Hematopoietic multipotent progenitor cell treated with erythropoietin and hydrocortisone succinate and interleukin-3 and kit ligand, for 4 days (in vitro differentiated cells): ENCODE results near the gene C12orf76.
"Not testable (repeated sequence)": the region's sequence is repeated elsewhere in the genome, so short reads cannot be mapped to it uniquely, and the experiment has no call there.

Experiments used
- DNase-seq: peaks from one replicate; pipeline ENCODE4 v3.0.0-alpha.2; 2015

C12orf76 gene

DNA sequence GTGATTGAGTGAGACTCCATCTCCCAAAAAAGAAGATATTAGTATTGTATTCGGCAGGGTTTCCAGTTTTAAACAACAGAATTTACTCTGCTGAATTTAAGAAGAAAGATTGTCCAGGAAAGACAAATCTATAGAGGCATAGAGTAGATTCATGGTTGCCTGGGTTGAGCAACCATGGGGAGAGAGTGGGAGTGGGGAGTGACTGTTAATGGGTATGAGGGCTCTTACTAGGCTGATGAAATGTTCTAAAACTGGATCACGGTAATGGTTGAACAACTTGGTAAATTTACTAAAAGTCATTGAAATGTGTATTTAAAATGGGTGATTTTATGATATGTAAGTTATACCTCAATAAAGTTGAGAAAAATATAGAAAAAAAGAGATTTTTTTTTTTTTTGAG, 13.9 kb upstream of the C12orf76 start:
- no peak for DNase-seq

DNA sequence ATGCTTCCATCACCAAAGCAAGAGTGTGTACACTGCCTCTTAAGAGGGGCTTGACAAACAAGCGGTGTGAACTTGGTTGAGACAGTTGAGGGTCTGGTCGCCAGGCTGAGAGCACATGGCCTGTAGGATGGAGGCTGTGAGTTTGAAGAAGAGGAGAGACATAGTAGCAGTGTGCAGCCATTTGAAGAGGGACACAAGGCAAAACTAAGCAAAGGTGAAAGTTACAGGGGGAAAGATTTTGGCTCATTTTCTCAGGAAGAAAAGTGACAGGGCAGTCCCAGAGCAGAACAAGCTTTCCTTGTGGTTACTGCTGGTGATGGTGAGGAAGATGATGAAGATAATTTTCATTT, 11.3 kb upstream of the C12orf76 start:
- no peak for DNase-seq

DNA sequence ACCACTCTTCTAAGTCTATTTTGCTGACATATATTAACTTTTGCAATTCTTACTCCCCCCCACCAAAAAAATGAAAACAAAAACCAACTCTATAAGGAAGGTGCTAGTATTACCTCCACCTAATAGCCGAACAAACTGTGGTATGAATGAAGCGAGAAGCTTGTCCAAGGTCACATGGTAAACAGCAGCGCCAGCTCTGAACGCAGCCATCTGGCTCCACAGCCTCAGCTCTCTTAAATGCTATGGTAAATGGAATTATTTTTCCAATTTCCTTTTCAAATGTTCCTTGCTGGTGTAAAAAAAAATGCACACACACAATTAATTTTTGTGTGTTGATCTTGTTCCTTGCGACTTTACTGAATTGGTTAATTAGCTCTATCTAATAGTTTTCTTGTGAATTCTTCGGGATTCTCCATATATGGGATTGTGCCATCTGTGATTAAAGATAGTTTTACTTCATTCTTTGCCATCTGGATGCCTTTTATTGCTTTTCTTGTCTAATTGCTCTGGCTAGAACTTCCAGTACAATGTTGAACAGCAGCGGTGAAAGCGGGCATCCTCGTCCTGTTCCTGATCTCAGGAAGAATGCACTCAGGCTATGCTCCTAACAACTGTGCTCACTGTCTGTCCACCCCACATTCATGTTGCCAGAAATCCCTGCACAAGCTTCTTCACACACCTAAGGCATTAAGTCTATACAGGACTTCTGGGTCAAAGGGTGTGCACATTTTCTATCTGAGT, 10.7 kb upstream of the C12orf76 start:
- no peak for DNase-seq

- DNase-seq: not testable (repeated sequence)
These were observed 8.3 kb upstream of the C12orf76 start for GRCh38 chr12:110056643-110057042.

DNA sequence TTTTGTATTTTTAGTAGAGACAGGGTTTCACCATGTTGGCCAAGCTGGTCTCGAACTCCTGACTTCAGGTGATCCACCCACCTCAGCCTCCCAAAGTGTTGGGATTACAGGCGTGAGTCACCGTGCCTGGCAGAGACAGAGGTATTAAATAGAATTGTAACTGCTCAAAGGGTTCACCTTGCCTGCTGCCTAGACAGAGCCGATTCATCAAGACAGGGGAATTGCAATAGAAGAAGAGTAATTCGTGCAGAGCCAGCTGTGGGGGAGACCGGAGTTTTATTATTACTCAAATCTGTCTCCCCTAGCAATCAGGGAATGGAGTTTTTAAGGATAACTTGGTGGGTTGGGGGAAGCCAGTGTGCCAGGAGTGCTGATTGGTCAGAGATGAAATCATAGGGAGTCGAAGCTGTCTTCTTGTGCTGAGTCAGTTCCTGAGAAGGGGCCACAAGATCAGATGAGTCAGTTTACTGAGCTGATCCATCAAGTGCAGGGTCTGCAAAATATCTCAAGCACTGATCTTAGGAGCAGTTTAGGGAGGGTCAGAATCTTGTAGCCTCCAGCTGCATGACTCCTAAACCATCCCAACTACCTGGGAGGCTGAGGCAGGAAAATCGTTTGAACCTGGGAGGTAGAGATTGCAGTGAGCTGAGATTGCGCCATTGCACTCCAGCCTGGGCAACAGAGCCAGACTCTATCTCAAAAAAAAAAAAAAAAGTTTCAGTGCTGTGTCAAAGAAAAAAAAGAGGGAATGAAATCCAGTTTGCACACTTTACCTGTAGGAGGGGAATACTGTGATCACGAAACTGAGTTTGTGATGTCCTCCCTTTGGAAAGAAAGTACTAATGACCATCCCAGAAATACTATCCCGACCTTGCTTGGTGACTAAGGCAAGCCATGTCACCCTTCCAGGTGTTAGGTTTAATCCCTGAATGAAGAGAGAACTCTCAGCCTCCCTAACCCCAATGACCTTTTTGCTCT, 7.3 kb upstream of the C12orf76 start:
- DNase-seq: peak; percentile 73

DNA sequence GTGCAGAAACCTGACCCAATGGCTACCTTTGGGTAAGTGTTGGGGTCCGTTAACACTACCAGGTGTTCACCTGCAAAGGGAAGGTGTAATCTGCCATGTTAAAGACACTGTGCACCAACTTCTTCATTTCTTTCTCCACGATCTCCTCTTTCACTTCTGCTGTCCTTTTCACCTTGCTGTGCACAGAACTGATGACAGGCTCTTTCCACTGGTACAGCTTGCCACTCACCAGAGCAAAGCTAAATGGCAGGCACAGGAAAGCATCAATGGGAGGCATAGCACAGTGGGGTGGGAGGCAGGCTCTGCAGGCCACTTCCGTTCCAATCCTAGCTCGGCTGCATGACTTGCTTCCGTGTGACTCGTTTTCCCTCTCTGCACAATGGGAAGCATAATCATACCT, 2.6 kb upstream of the C12orf76 start:
- DNase-seq: no peak

- not testable (repeated sequence) for DNase-seq
These were observed 1.3 kb upstream of the C12orf76 start for GRCh38 chr12:110049666-110050065.

GRCh38 chr12:110049034-110049433, 712 bp upstream of the C12orf76 start:
- not testable (repeated sequence) for DNase-seq

DNA sequence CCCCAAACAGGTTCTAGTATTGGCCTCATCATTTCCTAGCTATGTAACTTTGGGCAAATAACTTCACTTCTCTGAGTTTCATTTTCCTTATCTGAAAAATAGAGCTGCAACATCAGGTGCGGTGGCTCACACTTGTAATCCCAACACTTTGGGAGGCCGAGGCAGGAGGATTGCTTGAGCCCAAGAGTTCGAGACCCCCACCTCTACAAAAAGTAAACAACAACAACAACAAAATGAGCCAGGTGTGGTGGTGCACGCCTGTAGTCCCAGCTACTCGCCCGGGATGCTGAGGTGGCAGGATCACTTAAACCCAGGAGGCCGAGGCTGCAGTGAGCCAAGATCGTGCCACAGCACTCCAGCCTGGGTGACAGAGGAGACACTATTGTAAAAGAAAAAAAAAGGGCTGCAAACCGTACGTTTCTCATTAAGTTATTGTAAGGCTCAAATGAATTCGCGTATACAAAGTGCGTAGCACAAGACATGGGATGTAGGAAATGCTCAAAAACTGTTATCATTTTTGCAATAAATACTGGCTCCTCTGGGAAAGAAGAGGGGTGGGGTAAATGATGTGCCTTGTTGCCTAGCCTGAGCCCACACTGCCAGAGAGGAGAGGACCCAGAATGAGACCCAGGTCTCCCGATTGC, 903 bp downstream of the C12orf76 start:
- no peak for DNase-seq

DNA sequence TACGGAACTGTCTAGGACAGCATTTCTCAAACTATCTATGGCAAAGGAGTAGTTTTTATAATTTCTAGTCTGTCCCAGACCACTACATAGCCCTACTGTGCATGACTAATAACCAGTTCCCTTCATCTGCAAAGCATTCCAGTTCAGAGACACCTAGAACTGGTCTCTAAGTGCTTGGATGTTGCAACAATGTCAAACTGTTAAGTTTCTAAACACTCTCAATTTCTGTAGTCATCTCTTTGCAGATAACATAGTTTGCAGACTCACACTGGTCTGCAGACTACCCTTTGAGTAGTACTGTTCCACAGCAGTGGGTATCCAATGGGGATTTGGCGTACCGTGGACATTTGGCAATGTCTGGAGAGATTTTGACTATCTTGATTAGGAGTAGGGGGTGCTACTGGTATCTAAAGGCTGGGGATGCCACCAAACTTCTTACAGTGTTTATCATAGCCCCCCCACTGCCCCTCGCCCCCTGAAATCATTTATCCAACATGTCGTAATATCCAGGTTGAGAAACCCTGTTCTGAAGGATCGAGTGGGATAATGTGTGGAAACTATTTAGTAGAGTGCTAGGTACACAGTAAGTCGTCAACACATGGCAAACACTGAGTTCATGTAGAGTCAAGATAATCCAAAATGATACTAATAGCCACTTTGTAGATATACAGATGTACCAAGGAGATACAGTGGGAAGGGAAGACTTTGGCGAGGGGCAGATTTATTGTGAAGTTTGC, 1.7 kb downstream of the C12orf76 start:
- peak; percentile 35 for DNase-seq

GRCh38 chr12:110042264-110042663, 6.1 kb downstream of the C12orf76 start:
- DNase-seq: no peak

DNA sequence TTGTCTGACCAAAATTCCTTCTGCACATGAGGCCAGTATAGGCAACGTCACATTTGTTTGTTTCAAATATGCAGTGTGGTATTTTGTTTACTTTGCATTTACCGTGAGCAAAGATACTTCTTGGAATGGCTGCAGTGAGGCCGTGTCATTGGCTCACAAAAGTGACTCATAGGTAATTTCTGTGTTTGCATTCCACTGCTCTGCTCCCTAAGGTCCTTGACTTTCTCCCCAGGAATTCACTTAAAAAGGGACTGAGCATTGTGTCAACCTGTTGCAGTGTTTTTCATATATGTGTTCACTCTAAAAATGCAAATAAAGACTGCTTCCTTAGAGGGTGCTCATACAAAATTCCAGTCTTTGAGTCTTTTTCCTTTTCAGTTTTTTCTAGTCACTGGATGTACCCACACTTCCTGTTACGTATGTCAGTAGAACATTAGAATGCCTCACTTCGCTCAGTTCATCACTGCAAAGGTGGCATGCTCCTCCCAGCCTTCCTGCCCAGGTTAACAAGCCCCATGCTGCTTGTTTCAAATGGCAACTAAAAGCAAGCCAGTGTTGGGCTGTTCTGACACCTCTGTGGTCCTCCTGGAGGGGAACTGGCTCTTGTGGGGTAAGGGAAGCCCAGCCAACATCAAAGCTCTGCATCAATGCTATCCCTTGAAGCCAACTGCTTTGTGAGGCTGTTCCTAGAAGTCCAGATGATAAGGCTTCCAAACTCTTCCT, 9.1 kb downstream of the C12orf76 start:
- peak; percentile 19 for DNase-seq

GRCh38 chr12:110038741-110039084, 9.6 kb downstream of the C12orf76 start:
- DNase-seq: no peak

- no peak for DNase-seq
These were observed 11.0 kb downstream of the C12orf76 start for GRCh38 chr12:110037315-110037714.

- no peak for DNase-seq
These were observed 12.7 kb downstream of the C12orf76 start for GRCh38 chr12:110035534-110036104.

GRCh38 chr12:110033888-110034287, 14.4 kb downstream of the C12orf76 start:
- DNase-seq: no peak

DNA sequence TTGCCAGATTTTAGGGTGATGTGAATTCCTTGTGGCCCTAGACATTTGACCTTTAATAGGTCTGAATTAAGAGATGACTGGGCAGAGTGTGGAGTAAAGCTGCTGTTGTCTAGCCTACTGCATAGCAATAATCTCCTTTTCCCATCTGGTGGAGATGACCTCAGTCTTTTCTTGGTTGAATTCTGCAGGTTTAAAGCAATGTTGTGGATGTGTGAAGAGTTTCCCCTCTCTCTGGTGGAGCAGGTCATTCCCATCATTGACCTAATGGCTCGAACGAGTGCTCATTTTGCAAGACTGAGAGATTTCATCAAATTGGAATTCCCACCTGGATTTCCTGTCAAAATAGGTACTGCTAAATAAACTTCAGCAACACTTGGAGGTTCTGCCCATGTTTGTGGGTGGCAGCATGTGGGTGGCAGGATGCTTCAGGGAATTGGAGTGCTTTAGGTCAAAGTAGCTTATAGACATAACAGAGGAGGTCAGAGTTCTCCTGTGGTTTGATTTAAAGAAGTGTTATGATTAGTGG, 19.0 kb downstream of the C12orf76 start:
- no peak for DNase-seq

DNA sequence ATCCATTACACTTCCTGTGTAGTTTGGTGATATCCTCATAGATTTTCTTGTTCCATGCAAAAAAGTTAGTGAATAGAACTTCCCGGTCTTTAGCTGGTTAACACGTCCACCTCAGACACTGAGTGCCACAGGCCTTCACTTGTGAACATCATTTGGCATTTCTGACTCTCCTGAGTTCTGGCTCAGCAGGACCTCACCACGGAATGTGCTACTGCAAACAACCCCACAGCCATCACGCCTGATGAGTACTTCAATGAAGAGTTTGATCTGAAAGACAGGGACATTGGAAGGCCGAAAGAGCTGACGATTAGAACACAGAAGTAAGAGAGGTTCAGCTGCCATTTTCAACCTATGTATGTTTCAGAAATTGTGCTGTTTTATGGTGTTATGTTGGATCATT, 20.0 kb downstream of the C12orf76 start:
- no peak for DNase-seq

DNA sequence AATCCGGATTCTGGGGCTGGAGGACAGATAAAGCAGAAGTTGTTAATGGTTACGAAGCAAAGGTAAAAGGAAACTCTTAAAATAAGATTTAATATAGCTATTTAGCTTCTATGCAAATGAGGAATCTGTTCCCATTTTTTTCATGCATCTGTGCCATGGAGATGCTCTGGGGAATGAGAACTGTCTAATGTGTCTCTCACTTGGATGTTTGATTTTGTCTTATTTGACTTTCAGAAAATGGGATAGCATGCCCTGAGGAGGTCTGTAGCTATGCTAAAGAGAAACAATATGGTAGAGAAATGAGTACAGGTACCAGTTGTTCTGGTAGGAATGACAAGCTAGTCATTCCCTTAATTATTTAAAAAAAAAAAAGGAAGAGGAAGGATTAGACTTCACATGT, 24.3 kb downstream of the C12orf76 start:
- no peak for DNase-seq

GRCh38 chr12:110023059-110023980, 25.0 kb downstream of the C12orf76 start:
- DNase-seq: no peak
